HepG2 (cell line): ENCODE measurements around the gene ARHGAP23. TPM values are rescaled to one million over a fixed set of nuclear protein-coding genes. Genes with fewer than 3 reads are reported as not detected.

ENCODE experiments used
- ETV6 ChIP-seq: sonication (generic); formaldehyde crosslinking; conservative IDR thresholded peaks from 2 replicates; pipeline ENCODE4 v1.4.0; 2020; ENCODE audit warnings: missing genetic modification reagents
- GPBP1L1 ChIP-seq: sonication (generic); formaldehyde crosslinking; IDR thresholded peaks from 2 replicates; pipeline ENCODE4 v1.5.0; 2020; ENCODE audit warnings: mild to moderate bottlenecking, missing genetic modification reagents
- KMT2A ChIP-seq: sonication (generic); formaldehyde crosslinking; IDR thresholded peaks from 2 replicates; pipeline ENCODE4 v1.4.0; 2020; ENCODE audit warnings: missing genetic modification reagents
- MAFK ChIP-seq, 2 experiments: IDR thresholded peaks in 1 of 2; conservative IDR thresholded peaks in 1 of 2; 2 replicates each; pipeline ENCODE4 v1.6.1; 2011; ENCODE audit warnings: improper control_type of control experiment in 2 of 2, low read length in 2 of 2
- MTERF4 ChIP-seq: sonication (generic); formaldehyde crosslinking; IDR thresholded peaks from 2 replicates; pipeline ENCODE4 v1.8.0; 2023; ENCODE audit warnings: mild to moderate bottlenecking, missing genetic modification reagents
- NFYC ChIP-seq: IDR thresholded peaks from 2 replicates; pipeline ENCODE4 v1.6.1; 2016; ENCODE audit warnings: missing genetic modification reagents, missing compliant biosample characterization
- SNAPC5 ChIP-seq: sonication (generic); formaldehyde crosslinking; IDR thresholded peaks from 2 replicates; pipeline ENCODE4 v1.8.1; 2023; ENCODE audit warnings: mild to moderate bottlenecking, missing genetic modification reagents, borderline replicate concordance
- ZBTB38 ChIP-seq: sonication (generic); formaldehyde crosslinking; IDR thresholded peaks from 2 replicates; pipeline ENCODE4 v1.5.1; 2020; ENCODE audit warnings: mild to moderate bottlenecking, missing genetic modification reagents
- ZBTB40 ChIP-seq, 2 experiments: fragments of 450-650 bp in 1 of 2; sonication (generic) in 1 of 2; formaldehyde crosslinking in 1 of 2; IDR thresholded peaks; 2 replicates each; pipeline versions ENCODE4 v1.6.1 to v1.8.0; 2016 to 2022; ENCODE audit warnings: antibody characterized with exemption in 1 of 2, mild to moderate bottlenecking in 1 of 2, missing genetic modification reagents in 1 of 2
- ZC3H4 ChIP-seq: sonication (generic); formaldehyde crosslinking; IDR thresholded peaks from 2 replicates; pipeline ENCODE4 v1.4.0; 2020; ENCODE audit warnings: missing genetic modification reagents, borderline replicate concordance
- ZNF776 ChIP-seq: sonication (generic); formaldehyde crosslinking; IDR thresholded peaks from 2 replicates; pipeline ENCODE4 v1.4.0; 2020; ENCODE audit warnings: mild to moderate bottlenecking, missing genetic modification reagents
- polyA plus RNA-seq, 8 experiments: library from polyadenylated mRNA; depleted of rRNA in 3 of 8; stranded (reverse) in 7 of 8; unstranded in 1 of 8; fragments of >200 nt; fragmentation: Illumina TruSeq in 4 of 8; extraction: Trizol in 4 of 8; gene quantifications; 2 replicates each; pipeline versions ENCODE4 v1.2.1 to v1.2.3, GENCODE V29; 2011 to 2016; ENCODE audit warnings: low read depth in 4 of 8, missing spikeins in 1 of 8, mixed read lengths in 1 of 8; ENCODE audit not compliant: insufficient read depth in 1 of 8
- total RNA-seq, 5 experiments: library from RNA; depleted of rRNA; stranded (reverse); fragments of >200 nt; fragmentation: Illumina TruSeq; extraction: Trizol; gene quantifications; 2 replicates each; pipeline ENCODE4 v1.2.3, GENCODE V29; 2016; ENCODE audit warnings: low read depth in 1 of 5

Gene ARHGAP23
- total and polyA plus RNA-seq, 2 of the 13 experiments (the other 11 are each of a cell fraction or from before 2014, with no cell fraction given) = 0.03 TPM; not detected in 1

GRCh38 chr17:38431346-38432145 lies 3.3 kb downstream of the ARHGAP23 start (continued):
- TF ChIP-seq ZBTB40 (IDR thresholded peaks at IDR 0.05) (no peak), ZBTB40 (CRISPR knock-in tag; IDR thresholded peaks at IDR 0.05) (no peak), MTERF4 (CRISPR knock-in tag) (no peak), ETV6 (no peak), SNAPC5 (CRISPR knock-in tag) (no peak), ZNF776 (CRISPR knock-in tag) (no peak), ZBTB38 (CRISPR knock-in tag) (no peak), KMT2A (CRISPR knock-in tag) (no peak), ZC3H4 (CRISPR knock-in tag) (no peak), GPBP1L1 (CRISPR knock-in tag) (no peak), MAFK (conservative IDR thresholded peaks at IDR 0.05 in 1 of 2, IDR thresholded peaks at IDR 0.05 in 1 of 2; ENCODE audit: low read length in 2 of 2) (no peak), NFYC (CRISPR knock-in tag) (no peak)
